Left colon (tissue), 2 donors: ENCODE measurements around the gene ZC3H13. TPM values are rescaled to one million over a fixed set of nuclear protein-coding genes. Genes with fewer than 3 reads are reported as not detected.

Source experiments
- ATAC-seq: fragments of 200-7000 bp; cut with Tn5 transposase; one replicate; pipeline ENCODE4 v1.9.1; 2020; ENCODE audit warnings: mild to moderate bottlenecking, moderate library complexity
- DNase-seq, 2 donors: peaks; one replicate each; pipeline ENCODE4 v3.0.0-alpha.2; 2020
- intact Hi-C, 2 donors: fragments of 100-400 bp; cut with DNase I in 1 of 2; cut with micrococcal nuclease in 1 of 2; formaldehyde crosslinking; loops; one replicate each; pipeline versions ENCODE4 v1.11.2 to v1.14.0; 2022; cut with DNase I, micrococcal nuclease
- total RNA-seq, 2 donors: library from RNA; stranded (reverse); fragmentation: NEBNext Ultra II Directional; extraction: Animal tissue kit (Norgen Biotek cat#: 25700); gene quantifications; one replicate each; pipeline ENCODE4 v1.2.1, GENCODE V29; 2021
- donor health status: DM: no; HTN: no; CAD: no.
- donor health status: DM: yes; HTN: yes; CAD: no.

The ZC3H13 gene
- total RNA-seq, 2 donors from 2014 or later = 26.1 to 27.8 TPM

DNA sequence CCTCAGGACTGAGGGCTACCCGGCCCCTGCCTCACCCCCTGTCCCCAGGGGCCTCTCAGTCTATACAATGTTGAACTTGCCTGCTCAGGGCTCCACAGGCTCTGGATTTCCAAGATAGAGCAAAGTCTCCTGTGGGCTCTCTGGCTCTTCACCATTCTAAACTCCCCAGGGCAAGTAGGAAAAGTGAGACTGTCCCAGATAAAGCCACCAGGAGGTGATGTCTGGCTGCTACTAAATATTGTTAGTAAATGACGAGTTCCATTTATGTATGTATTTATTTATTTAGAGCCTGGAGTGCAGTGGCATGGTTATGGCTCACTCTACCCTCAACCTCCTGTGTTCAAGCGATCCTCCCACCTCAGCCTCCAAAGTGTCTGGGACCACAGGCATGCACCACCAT lies 127.4 kb downstream of the ZC3H13 start:
- intact Hi-C loops = no loop called here
- no peak for DNase-seq
- ATAC-seq = no peak

DNA sequence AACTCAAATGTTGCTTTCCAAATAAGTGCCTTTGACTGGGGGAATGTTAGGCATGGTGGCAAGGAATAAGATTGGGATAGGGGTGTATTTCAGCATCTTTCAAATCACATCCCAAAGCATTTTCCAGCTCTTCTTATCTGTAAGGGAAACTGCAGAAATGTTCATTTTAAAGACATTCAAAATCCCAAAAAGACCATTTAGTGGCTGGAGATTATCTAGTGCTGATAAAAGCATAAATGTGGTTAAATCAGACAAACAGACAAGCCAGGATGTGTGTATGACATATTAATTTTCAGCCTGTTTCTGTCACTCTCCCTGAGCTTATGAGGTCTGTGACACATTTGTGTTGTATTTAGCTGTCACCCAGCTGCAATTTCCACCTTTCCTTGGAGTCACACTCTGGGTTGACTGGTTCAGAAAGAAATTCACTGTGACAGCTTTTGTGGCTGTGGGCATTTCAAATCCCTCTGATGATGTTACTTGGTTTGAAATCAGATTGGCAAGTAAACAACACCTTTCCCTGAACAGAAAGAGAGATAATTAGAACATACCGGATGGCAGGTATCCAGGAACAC lies 131.3 kb downstream of the ZC3H13 start:
- intact Hi-C loops = no loop called here

DNA sequence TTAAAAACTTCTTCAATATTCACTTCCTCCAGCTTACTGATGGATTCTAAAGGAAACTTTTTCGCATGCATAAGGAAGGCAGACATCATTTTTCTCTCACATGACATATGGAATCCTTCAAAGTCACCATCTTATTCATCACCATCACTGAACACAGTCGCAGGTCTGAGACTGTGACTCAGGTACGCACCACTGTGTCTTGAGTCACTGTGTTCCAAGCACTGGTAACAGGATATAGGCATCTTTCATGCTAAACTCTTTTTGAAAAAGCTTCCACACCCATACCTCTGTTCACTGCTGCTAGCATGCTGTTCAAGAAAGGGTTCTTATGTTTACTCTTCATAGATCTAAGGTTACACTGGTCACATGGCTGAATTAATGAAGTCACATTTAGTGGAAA lies 133.9 kb downstream of the ZC3H13 start:
- DNase-seq = no peak
- intact Hi-C loops = no loop called here
- no peak for ATAC-seq

More for the DNA sequence above, 131.3 kb downstream of the ZC3H13 start:
- no peak for DNase-seq
- ATAC-seq = no peak

DNA sequence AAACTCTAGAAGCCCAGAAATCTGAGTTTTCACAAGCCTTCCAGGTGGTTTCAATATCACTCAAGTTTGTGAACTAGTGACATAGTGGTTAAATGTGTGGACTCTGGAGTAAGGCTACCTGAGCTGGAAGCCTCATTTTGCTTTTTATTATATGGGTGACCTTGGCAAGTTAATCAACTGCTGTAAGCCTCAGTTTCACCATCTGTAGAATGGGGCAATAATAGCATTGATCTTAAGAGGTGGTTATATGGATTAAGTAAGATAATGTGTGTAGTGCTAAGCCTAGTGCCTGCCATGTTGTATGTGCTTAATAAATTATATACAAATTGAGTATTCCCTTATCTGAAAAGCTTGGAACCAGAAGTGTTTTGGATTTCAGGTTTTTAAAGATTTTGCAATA lies 135.5 kb downstream of the ZC3H13 start:
- intact Hi-C loops = no loop called here
- ATAC-seq = no peak
- DNase-seq = no peak

DNA sequence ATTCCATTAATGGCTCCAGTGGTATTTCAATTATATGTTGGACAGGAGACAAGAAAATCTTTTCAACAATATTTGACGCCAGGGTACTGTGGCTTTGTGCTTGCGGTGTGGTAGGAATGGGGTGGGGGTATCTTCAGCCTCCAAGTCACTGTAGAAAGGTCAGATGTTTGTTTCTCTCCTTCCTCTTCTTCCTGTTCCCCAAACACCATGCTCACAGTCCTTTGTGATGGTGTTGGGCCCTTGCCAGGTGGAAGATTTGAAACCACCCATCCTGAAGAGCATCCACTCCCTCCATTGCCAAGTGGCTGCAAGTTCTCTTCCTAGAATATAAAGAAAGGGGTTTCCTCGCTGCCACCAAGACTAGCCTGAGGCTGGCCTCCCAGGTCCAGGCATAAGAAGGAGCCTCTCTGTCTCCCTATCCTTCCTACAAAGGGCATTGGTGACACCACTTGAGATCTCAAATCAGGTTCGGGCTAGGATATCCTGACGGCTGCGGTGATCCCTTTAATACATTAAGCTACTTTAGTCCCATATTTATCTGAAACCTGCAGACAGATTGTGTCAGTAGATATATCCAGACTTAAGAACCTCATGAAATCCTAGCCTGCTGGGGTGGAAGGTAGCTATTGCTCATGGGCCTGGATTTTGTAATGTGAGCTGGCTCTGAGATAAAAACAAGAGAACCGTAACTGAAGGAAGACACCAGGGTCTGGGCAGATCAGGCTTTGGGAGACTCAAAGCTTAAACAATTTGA lies 136.7 kb downstream of the ZC3H13 start:
- intact Hi-C loops = no loop called here
- no peak for ATAC-seq
- no peak for DNase-seq

DNA sequence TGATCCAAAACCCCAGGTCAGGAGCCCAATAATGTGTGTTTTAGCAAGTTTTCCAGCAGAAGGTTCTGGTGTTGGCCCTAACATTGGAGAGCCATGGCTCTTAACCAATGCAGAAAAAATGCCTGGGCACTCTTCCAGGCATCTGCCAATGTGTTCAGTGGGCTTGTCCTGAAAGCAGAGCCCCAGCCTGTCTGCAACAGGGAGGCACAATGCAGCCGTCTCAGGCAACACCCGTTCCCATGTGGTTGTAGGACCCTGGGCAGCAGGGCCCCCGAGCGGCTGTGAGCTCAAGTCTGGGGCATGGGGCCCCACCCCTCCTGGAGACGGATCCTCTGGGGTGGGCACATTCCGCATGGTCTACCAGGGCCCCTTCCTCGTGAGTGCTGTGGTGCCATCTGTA lies 142.9 kb downstream of the ZC3H13 start:
- intact Hi-C loops = no loop called here
- DNase-seq (no peak), ATAC-seq (no peak)

DNA sequence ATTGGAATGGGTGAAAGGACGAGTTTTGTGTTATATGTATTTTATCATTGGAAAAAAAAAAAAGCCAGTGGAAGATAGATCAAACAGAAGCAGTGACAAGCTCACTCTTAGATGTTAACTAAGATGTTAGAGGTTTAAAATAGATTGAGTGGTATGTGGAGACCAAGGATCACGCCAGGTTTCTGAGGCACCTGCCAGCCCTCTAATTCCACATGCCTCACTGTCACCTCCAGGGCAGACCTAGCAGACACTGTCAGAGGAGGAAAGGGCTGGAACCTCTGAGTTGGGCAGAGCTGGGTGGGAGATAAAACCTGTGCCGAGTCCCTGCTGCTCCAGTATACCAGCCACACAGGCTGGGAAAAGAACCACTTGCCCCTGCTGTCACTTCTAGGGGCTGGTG lies 143.5 kb downstream of the ZC3H13 start:
- DNase-seq (no peak), ATAC-seq (no peak)
- intact Hi-C loops = no loop called here

GRCh38 chr13:45907503-45907902 lies 145.0 kb downstream of the ZC3H13 start:
- intact Hi-C loops = no loop called here
- ATAC-seq (no peak), DNase-seq (no peak)

Other genes starting within 250 kb of the ZC3H13 start
- not detected for gene SIAH3, start 201.0 kb downstream of the ZC3H13 start, total RNA-seq
- gene CPB2, start 52.3 kb upstream of the ZC3H13 start, total RNA-seq = not detected
- gene LCP1, start 129.4 kb upstream of the ZC3H13 start, total RNA-seq = 10 to 100 TPM in 1 of 2 donors, 1 to 10 TPM in 1; 9.4 to 33.4 TPM
- not detected for gene LRRC63, start 159.2 kb upstream of the ZC3H13 start, total RNA-seq